ENCODE measurements around the gene SRP9.

DNA sequence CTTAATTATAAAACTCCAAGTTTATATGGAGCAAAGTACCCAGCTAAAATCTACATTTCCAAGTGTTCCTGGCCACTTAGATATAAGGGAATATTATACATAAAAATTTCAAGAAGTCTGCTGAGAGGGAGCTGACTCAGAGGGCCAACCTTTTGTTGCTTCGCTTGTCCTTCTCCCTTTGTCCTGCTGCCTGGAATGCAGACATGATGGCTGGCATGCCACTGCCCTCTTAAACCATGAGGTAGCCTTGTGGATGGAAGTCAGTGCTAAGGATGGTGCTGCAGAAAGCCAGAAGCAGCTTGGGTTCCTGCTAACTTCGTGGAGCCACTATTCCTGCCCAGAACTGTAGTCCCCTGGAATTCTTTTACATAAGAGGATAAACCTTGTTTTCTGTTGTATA is 38.9 kb upstream of the SRP9 start:
- TF ChIP-seq CTCF (IDR thresholded peaks at IDR 0.05) (no peak), POLR2AphosphoS5 (IDR thresholded peaks at IDR 0.05; ENCODE audit: insufficient read depth in 1 of 2, low read depth in 1 of 2) (no peak)
